CD14-positive monocyte (primary cell): Measurements from ENCODE around the gene EME2. TPM values are rescaled to one million over a fixed set of nuclear protein-coding genes. Genes with fewer than 3 reads are reported as not detected.

Experiments
- DNase-seq, 3 donors: peaks; one replicate each; pipeline ENCODE4 v3.0.0-alpha.2; 2011 to 2022
- H2AFZ ChIP-seq: 2 replicates; pipeline ENCODE4 v1.6.0; 2012; ENCODE audit warnings: mild to moderate bottlenecking, low read depth, low read length, inconsistent platforms; ENCODE audit not compliant: insufficient read depth, poor library complexity, severe bottlenecking
- H3K27ac ChIP-seq, 2 donors: 1 replicate in 1 of 2; 2 replicates in 1 of 2; pipeline ENCODE4 v1.5.1; 2012 to 2013; ENCODE audit warnings: low read length in 2 of 2, control low read depth in 1 of 2, inconsistent platforms in 1 of 2, low read depth in 1 of 2, mild to moderate bottlenecking in 1 of 2
- H3K27me3 ChIP-seq, 2 donors: one replicate each; pipeline versions ENCODE4 v1.6.0 to v1.6.1; 2011 to 2013; ENCODE audit warnings: low read length in 2 of 2; ENCODE audit not compliant: control insufficient read depth in 2 of 2, insufficient read depth in 2 of 2
- H3K36me3 ChIP-seq, 2 donors: replicated peaks in 1 of 2; 1 replicate in 1 of 2; 2 replicates in 1 of 2; pipeline versions ENCODE4 v1.5.1 to v1.6.1; 2012 to 2013; ENCODE audit warnings: low read length in 2 of 2, control low read depth in 1 of 2, inconsistent platforms in 1 of 2, mild to moderate bottlenecking in 1 of 2; ENCODE audit not compliant: insufficient read depth in 2 of 2, control insufficient read depth in 1 of 2
- H3K4me1 ChIP-seq, 2 donors: 1 replicate in 1 of 2; 2 replicates in 1 of 2; pipeline versions ENCODE4 v1.5.1 to v1.6.1; 2012 to 2013; ENCODE audit warnings: low read length in 2 of 2, control low read depth in 1 of 2, inconsistent platforms in 1 of 2, mild to moderate bottlenecking in 1 of 2, moderate library complexity in 1 of 2; ENCODE audit not compliant: insufficient read depth in 2 of 2, control insufficient read depth in 1 of 2
- H3K4me2 ChIP-seq: replicated peaks from 2 replicates; pipeline ENCODE3; 2012; ENCODE audit warnings: low read length, moderate library complexity, mild to moderate bottlenecking; ENCODE audit not compliant: poor library complexity, severe bottlenecking; ENCODE audit errors: extremely low read depth
- H3K4me3 ChIP-seq, 3 experiments: fragments of 200-600 bp in 1 of 3; sonication (generic) in 1 of 3; replicated peaks in 1 of 3; 1 replicate in 2 of 3; 2 replicates in 1 of 3; pipeline ENCODE4 v1.5.1; 2011 to 2013; ENCODE audit warnings: low read length in 3 of 3, mild to moderate bottlenecking in 3 of 3, control low read depth in 2 of 3, low read depth in 2 of 3, inconsistent platforms in 1 of 3, moderate library complexity in 1 of 3
- H3K79me2 ChIP-seq: 2 replicates; pipeline ENCODE4 v1.6.0; 2012; ENCODE audit warnings: mild to moderate bottlenecking, control low read depth, inconsistent platforms, low read length, moderate library complexity; ENCODE audit not compliant: insufficient read depth
- H3K9ac ChIP-seq: 2 replicates; pipeline ENCODE4 v1.6.0; 2017; ENCODE audit warnings: low read length, mild to moderate bottlenecking; ENCODE audit not compliant: insufficient read depth, poor library complexity, severe bottlenecking
- H3K9me3 ChIP-seq, 2 donors: replicated peaks in 1 of 2; 1 replicate in 1 of 2; 2 replicates in 1 of 2; pipeline versions ENCODE4 v1.5.1 to v1.6.1; 2012 to 2013; ENCODE audit warnings: low read length in 2 of 2, control low read depth in 1 of 2; ENCODE audit not compliant: control insufficient read depth in 1 of 2, insufficient read depth in 1 of 2
- H4K20me1 ChIP-seq: 2 replicates; pipeline ENCODE4 v1.6.0; 2012; ENCODE audit warnings: mild to moderate bottlenecking, low read length, control low read depth, moderate library complexity; ENCODE audit not compliant: insufficient read depth
- H3K27ac Mint-ChIP-seq, 7 donors: one replicate each; pipeline ENCODE4 v1.8.0; 2020; ENCODE audit warnings: mild to moderate bottlenecking in 7 of 7, mixed read lengths in 7 of 7, moderate library complexity in 6 of 7, inconsistent platforms in 2 of 7
- H3K27me3 Mint-ChIP-seq, 3 donors: one replicate each; pipeline ENCODE4 v1.8.0; 2021 to 2022; ENCODE audit warnings: low read depth in 3 of 3, mild to moderate bottlenecking in 3 of 3, mixed read lengths in 3 of 3, moderate library complexity in 3 of 3, inconsistent platforms in 1 of 3
- H3K36me3 Mint-ChIP-seq, 2 donors: one replicate each; pipeline ENCODE4 v1.8.0; 2020; ENCODE audit warnings: mixed read lengths in 2 of 2, inconsistent platforms in 1 of 2, mild to moderate bottlenecking in 1 of 2
- H3K4me1 Mint-ChIP-seq: one replicate; pipeline ENCODE4 v1.8.0; 2020; ENCODE audit warnings: mild to moderate bottlenecking, mixed read lengths
- H3K4me3 Mint-ChIP-seq, 2 donors: one replicate each; pipeline ENCODE4 v1.8.0; 2020; ENCODE audit warnings: mild to moderate bottlenecking in 2 of 2, mixed read lengths in 2 of 2, moderate library complexity in 1 of 2
- H3K9me3 Mint-ChIP-seq, 7 donors: one replicate each; pipeline ENCODE4 v1.8.0; 2020 to 2022; ENCODE audit warnings: mixed read lengths in 7 of 7, mild to moderate bottlenecking in 6 of 7, moderate library complexity in 6 of 7, inconsistent platforms in 2 of 7
- WGBS: methylation state at CpG from one replicate; pipeline ENCODE4 v1.1.5; 2013; ENCODE audit warnings: missing lambda C conversion rate; ENCODE audit not compliant: insufficient coverage; 5-methylcytosine and 5-hydroxymethylcytosine counted together
- intact Hi-C, 2 donors: fragments of 100-400 bp; cut with micrococcal nuclease; formaldehyde crosslinking; loops; one replicate each; pipeline versions ENCODE4 v1.15.0 to v1.15.1; 2023
- polyA plus RNA-seq, 3 donors: library from polyadenylated mRNA; depleted of rRNA in 1 of 3; unstranded in 2 of 3; stranded (reverse) in 1 of 3; fragments of 300-500 nt in 2 of 3; fragments of >200 nt in 1 of 3; fragmentation: Illumina TruSeq in 2 of 3; gene quantifications; 1 replicate in 2 of 3; 2 replicates in 1 of 3; pipeline ENCODE4 v1.2.3, GENCODE V29; 2012 to 2021
- TF ChIP-seq, protein P1 (sequence below): fragments of 200-600 bp; IDR thresholded peaks from one replicate; pipeline ENCODE4 v1.8.0; 2022; ENCODE audit warnings: antibody characterized with exemption, mild to moderate bottlenecking

Gene EME2
- polyA plus RNA-seq, 3 donors = 0.26 to 36.6 (median 0.48) TPM

GRCh38 chr16:1808691-1809090, 36.1 kb downstream of the EME2 start:
- WGBS = 90% methylated on average over 13 of the region's 18 CpGs
- Mint-ChIP-seq H3K4me3 (no peak overlapping the region), H3K27ac (no peak overlapping the region), H3K4me1 (no peaks in the 10 kb centered on the region), H3K9me3 (peaks cover 0 to 2% (median 0%) of the 10 kb centered on the region in 7 donors), H3K27me3 (no peaks in the 10 kb centered on the region), H3K36me3 (peaks cover 39 to 68% of the 10 kb centered on the region in 2 donors)
- Histone ChIP-seq H2AFZ (no peak overlapping the region), H3K27ac (no peak overlapping the region), H3K9ac (no peak overlapping the region), H3K36me3 (peaks cover 37 to 46% of the 10 kb centered on the region in 2 donors), H4K20me1 (peaks cover 11% of the 10 kb centered on the region), H3K9me3 (no peaks in the 10 kb centered on the region), H3K79me2 (no peaks in the 10 kb centered on the region), H3K27me3 (no peaks in the 10 kb centered on the region), H3K4me3 (no peak overlapping the region), H3K4me1 (no peaks in the 10 kb centered on the region), H3K4me2 (no peak overlapping the region)
- intact Hi-C loops = no loop called here
- no peak for DNase-seq
- TF ChIP-seq, protein P1, sequence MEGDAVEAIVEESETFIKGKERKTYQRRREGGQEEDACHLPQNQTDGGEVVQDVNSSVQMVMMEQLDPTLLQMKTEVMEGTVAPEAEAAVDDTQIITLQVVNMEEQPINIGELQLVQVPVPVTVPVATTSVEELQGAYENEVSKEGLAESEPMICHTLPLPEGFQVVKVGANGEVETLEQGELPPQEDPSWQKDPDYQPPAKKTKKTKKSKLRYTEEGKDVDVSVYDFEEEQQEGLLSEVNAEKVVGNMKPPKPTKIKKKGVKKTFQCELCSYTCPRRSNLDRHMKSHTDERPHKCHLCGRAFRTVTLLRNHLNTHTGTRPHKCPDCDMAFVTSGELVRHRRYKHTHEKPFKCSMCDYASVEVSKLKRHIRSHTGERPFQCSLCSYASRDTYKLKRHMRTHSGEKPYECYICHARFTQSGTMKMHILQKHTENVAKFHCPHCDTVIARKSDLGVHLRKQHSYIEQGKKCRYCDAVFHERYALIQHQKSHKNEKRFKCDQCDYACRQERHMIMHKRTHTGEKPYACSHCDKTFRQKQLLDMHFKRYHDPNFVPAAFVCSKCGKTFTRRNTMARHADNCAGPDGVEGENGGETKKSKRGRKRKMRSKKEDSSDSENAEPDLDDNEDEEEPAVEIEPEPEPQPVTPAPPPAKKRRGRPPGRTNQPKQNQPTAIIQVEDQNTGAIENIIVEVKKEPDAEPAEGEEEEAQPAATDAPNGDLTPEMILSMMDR = no peak

GRCh38 chr16:1809281-1809801, 36.7 kb downstream of the EME2 start:
- Mint-ChIP-seq H3K36me3 (peaks cover 44 to 75% of the 10 kb centered on the region in 2 donors), H3K27me3 (no peaks in the 10 kb centered on the region), H3K4me1 (no peaks in the 10 kb centered on the region), H3K27ac (no peak overlapping the region), H3K9me3 (peaks cover 0 to 2% (median 0%) of the 10 kb centered on the region in 7 donors), H3K4me3 (no peak overlapping the region)
- H3K79me2 ChIP-seq = no peaks in the 10 kb centered on the region
- TF ChIP-seq, protein P1 = no peak
- intact Hi-C loops = no loop called here
- no peaks in the 10 kb centered on the region for H3K27me3 ChIP-seq
- no peak for DNase-seq
- no peak overlapping the region for H3K4me3 ChIP-seq
- peaks cover 14% of the 10 kb centered on the region for H4K20me1 ChIP-seq
- H3K9me3 ChIP-seq = no peaks in the 10 kb centered on the region
- no peak overlapping the region for H2AFZ ChIP-seq
- H3K36me3 ChIP-seq = peaks cover 42 to 53% of the 10 kb centered on the region in 2 donors
- 88% methylated on average over 23 of the region's 28 CpGs for WGBS
- H3K4me1 ChIP-seq = no peaks in the 10 kb centered on the region
- no peak overlapping the region for H3K27ac ChIP-seq
- H3K9ac ChIP-seq = no peak overlapping the region
- H3K4me2 ChIP-seq = no peak overlapping the region
